ENCODE data around the gene ORC3.
"Not testable (repeated sequence)": the region's sequence is repeated elsewhere in the genome, so short reads cannot be mapped to it uniquely, and the experiment has no call there.

ORC3 gene

DNA sequence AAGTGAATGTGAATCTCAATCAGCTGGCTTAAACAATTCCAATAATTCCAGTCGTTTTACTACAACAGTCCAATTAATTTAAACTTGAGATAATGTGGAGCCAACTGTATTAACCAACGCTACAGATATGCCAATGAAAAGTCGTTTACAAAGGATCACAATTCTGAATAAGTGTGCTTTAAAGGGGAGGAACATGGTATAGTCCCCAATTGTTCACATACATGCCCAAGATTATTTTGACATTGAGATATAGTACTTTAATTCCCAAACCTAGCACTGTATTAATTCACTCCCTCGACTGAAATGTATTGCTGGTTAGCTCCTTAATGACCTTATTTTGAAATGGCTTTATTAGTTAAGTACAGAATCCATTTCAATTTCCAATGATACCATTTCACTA, 109.6 kb downstream of the ORC3 start:
- no peak for DNase-seq

DNA sequence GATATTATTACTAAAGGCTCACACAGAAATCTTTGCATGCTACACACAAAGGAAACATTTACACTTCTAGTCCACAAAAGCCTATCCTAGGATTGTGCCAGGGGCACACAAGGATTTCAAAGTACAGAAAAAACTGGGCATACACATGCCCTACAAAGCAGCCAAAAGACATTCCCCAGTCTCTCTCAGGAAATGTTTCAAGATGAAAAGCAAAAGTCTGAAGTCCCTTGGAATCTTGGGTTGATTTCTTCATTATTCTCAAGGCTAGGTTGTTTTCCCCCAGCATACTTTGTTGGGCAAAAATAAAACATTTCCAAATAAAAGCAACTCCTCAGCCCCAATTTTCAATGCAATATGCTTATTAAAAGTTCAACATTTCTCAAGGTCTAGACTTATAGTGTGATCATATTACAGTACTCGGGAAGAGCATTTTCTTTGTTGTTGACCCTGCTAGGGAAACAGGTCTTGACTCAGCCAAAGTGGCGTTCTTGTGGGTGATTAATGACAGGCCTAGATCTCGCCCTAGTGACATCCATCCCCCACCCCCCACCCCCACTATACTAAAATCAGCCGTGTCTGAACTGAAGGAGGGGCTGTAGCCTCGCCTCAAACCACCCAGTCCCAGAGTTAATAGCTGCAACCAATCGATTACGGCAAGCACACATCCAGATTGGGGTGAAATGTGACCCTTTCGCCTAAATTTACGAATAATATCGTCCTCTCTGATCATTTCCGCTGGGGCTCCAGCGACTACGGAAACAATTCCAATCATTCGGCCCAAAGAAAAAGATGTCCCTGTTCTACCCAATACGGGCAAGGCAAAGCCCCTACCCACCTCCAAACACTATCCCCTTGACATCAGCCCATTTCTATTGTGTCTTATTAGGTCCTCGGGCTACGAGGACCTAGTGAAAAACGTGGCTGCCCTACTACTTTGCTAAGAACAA, 110.7 kb downstream of the ORC3 start:
- DNase-seq, result peak; percentile 76 to 82

DNA sequence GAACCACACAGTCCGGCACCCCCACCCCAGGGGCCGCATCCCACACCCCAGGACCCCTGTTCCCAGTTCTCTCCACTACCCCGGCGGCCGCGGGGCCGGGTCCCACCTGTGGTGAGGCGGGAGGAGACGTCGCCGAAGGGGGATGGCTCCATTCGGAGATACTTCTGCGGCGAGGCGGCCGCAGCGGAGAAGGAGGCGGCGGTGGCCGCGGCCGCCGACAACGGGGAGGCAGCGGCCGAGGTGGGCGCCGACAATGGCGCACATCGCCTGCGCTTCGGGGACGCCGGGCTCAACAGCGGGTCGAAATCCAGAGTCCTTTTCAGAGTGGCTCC, 111.4 kb downstream of the ORC3 start:
- DNase-seq, result no peak

DNA sequence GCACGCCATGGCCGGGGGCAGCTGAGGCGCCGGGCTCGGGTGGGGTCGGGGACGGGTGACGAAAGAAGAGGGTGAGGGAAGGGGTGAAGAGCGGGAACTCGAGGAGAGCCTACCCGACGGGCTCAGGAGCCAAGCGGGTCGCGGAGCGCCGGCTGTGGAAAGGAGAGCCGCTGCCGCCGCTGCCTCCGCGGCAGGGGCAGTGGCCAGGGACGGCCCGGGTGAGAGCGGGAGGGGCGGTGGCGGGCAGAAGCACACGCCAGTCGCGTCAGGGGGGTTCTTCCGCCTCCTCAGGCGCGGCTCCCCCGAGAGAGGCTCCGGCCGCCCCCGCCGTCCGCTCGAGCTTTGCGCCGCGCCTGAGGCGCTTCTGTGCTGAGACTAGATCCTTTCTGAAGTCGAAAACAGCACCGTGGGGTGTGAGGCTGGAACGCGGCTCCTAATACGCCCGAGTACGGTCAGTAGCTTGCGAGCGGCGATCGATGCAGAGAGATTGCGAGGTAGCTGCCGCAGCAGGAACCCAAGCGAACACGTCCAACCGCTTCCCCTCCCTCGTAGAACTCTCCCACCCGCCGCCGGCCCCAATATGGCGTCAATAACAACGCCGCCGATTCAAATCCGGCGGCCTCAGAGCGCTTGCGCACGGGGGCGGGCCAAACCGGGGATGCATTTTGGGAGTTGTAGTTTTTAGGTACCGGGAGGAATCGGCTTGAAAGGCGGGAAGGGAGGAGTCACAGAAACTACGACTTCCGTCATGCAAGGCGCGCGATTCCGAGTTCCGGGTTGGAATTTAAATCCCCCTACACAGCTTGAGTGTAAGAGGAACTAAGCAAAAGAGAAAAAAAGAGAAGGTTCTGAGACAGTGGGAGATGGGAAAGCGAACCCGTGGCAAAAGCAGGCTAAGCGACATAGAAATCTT, 112.0 kb downstream of the ORC3 start, which contains the start of gene AKIRIN2:
AKIRIN2 (minus strand) TSS at position 558 of the 913 bp plus-strand sequence; CDS start at position 9, 549 bp downstream.
- DNase-seq, result peak; percentile 99 to 100

DNA sequence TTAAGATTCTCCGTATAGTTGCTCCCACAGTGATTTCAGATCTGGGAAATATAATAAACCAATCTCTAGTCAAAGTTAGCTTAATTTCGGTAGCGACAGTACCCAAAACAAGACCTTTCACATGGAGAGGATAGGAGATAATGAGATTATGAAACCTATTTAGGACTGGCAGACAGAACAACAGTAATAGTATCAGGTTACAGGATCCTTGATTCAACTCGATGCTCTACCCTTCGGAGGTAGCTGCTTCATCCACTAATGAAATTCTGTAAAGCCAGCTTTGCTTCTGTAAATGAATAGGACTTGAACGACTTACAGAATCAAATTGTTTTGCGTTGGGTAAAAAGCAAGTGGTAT, 112.6 kb downstream of the ORC3 start:
- DNase-seq, result no peak

DNA sequence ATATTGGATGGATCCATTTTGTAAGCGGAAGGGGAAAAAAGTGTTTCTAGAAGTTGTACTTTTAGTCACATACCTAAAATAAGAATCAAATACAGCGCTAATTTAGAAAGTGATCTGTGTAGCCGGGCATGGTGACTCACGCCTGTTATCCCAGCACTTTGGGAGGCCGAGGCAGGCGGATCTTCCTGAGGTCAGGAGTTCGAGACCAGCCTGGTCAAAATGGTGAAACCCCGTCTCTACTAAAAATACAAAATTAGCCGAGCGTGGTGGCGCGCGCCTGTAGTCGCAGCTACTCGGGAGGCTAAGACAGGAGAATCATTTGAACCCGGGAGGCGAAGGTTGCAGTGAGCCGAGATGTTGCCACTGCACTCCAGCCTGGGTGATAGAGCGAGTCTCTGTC, 113.1 kb downstream of the ORC3 start:
- not testable (repeated sequence) for DNase-seq

DNA sequence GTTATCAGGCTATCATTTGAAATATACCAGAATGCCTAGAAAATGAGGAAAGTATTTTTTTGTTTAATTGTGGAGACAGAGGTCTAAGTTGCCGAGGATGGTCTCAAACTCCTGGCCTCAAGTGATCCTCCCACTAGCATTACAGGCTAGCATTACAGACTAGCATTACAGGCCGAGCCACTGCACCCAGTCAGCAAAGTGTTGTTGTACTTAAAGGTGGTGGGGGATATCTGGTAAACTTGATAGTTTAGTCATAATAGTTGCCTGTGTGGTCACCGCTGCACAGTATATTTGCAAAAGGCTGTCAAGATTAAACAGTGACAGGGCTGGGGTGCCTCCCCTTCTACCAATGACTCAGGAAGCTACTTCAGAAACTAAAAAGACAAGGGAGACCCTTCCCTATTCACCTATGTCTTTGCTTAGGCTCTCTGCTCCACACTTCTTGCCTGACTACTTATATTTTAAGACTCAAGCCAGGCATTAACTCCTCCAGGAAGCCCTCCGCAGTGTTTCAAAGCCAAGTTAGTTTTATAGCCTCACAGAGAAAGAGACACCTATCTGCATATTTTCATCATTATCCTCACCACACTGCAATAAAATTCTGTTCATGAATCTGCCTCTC, 115.2 kb downstream of the ORC3 start:
- DNase-seq, result no peak

DNA sequence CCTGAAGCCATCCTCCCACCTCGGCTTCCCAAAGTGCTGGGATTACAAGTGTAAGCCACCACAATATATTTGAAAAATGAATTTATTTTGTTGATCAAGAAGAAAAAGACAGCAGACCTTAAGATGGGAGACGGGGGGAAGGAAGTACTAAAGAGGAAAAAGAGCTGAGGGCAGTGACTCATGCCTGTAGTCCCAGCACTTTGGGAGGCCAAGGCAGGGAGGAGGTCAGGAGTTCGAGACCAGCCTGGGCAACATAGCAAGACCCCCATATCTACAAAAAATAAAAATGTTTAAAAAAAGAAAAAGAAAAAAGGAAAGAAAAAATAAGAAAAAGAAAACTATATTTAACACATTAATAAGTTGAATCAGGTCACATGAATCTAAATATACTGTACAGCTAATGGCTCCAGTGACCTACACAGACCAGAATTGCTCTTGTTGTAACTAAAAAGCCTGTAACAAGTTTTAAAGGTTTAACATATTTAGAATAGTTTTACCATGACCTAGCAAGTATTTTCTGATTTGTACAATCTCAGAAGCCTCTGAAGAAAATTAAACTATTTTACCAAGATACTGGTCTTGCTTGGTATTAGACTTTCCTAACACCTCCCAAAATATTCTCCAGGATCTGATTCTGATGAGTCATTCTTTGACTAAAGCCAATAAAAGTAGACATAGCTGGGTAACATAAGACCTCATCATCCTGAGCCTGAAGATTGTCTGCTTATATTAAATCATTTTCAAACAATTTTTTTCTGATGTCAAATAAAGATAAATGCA, 116.4 kb downstream of the ORC3 start:
- no peak for DNase-seq

DNA sequence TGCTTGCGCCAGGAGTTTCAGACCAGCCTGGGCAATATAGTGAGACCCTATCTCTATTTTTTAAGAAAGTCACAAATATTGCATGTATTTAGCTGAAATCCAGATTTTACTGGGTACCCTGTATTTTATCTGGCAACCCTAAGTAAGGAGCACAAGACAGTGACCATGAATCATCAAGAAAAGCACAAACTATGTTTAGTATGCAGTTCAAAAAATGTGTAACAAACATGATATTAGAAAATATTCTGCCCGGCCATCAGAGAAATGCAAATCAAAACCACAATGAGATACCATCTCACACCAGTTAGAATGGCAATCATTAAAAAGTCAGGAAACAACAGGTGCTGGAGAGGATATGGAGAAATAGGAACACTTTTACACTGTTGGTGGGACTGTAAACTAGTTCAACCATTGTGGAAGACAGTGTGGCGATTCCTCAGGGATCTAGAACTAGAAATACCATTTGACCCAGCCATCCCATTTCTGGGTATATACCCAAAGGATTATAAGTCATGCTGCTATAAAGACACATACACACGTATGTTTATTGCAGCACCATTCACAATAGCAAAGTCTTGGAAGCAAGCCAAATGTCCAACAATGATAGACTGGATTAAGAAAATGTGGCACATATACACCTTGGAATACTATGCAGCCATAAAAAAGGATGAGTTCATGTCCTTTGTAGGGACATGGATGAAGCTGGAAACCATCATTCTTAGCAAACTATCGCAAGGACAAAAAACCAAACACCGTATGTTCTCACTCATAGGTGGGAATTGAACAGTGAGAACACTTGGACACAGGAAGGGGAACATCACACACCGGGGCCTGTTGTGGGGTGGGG, 118.9 kb downstream of the ORC3 start:
- not testable (repeated sequence) for DNase-seq

DNA sequence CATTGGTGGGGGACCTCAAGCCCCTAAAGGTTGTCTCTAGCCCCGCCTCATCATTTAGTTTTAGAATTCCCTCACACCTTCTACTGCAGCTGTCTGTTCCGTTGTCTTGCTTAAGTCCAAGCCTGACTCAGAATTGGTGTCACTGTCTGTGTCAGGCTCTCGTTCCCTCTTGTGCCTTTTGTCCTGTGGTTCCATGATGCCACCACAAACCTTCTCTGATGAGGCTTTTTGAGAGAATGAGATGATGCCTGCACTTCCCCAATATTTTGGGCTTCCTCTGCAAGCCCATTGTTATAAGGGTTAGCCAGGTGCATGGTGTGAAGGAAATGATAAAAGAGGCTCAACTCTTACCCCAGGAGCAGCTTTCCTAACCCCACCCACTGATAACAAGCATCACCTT, 120.2 kb downstream of the ORC3 start:
- DNase-seq, result peak; percentile 48 to 62

DNA sequence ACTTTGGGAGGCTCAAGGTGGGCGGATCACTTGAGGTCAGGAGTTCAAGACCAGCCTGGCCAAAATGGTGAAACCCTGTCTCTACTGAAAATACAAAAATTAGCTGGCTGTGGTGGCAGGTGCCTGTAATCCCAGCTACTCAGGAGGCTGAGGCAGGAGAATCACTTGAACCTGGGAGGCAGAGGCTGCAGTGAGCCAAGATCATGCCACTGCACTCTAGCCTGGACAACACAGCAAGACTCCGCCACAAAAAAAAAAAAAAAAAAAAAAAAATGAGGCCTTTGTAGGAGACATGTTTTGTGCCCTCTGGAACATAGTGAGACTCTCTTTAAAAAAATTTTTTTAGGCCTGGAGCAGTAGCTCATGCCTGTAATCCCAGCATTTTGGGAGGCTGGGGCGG, 122.8 kb downstream of the ORC3 start:
- DNase-seq, result not testable (repeated sequence)

DNA sequence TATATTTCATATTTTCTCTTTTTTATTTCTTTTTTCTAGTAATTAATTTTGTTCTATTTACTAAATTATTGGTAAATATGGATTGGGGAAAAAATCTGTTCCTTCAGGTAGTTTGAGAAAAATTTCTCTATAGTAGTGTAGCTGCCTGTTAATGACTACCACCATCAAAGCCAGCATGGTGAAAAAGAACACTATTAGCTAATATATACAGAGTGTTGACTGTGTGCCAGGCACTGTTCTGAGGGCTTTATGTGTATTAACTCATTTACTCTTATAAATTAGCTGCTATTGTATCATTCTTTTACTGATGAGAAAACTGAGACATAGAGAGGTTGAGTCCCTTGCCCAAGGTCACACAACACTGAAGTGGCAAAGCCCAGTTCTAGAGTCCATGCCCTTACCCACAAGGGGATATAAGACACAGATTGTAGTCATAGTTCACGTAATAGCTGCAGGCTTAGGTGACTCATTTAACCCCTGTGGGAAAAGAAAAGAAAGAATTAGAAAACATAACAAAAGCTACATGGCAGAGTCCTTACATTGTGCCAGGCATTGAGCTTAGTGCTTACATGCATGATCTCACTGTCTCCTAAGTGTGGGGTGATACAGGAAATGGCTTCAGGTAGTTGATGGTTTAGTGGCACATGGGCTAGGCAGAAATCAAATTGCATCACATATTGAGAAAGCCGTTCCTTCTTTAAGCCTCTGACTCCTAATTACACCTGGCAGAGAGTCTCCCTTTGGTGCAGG, 124.3 kb downstream of the ORC3 start:
- DNase-seq, result peak in 1 of 2 donors; percentile 39

Measured in inflammatory macrophage treated with lipopolysaccharide for 1 hour (primary cell).